GM21717 (cell line): Measurements from ENCODE around the gene GAK.

Source experiments
- ATAC-seq: cut with Tn5 transposase; IDR thresholded peaks from one replicate; pipeline ENCODE4 v1.9.1; 2021; ENCODE audit warnings: mild to moderate bottlenecking, moderate library complexity; ENCODE audit not compliant: unreplicated experiment

GAK gene

GRCh38 chr4:874971-875817 lies 56.9 kb downstream of the GAK start:
- ATAC-seq = no peak

GRCh38 chr4:874056-874455 lies 58.1 kb downstream of the GAK start:
- no peak for ATAC-seq

GRCh38 chr4:872241-872981 lies 59.7 kb downstream of the GAK start:
- no peak for ATAC-seq

GRCh38 chr4:871484-871883 lies 60.6 kb downstream of the GAK start:
- ATAC-seq = no peak

- no peak for ATAC-seq
These were observed 61.2 kb downstream of the GAK start for GRCh38 chr4:870951-871350.

- no peak for ATAC-seq
These were observed 62.3 kb downstream of the GAK start for GRCh38 chr4:869776-870175.

GRCh38 chr4:868421-868820 lies 63.7 kb downstream of the GAK start:
- no peak for ATAC-seq

GRCh38 chr4:867526-868250 lies 64.4 kb downstream of the GAK start:
- no peak for ATAC-seq

GRCh38 chr4:866761-867390 lies 65.2 kb downstream of the GAK start:
- ATAC-seq = no peak

- no peak for ATAC-seq
These were observed 65.9 kb downstream of the GAK start for GRCh38 chr4:866068-866760.

GRCh38 chr4:865572-865971 lies 66.5 kb downstream of the GAK start:
- no peak for ATAC-seq

- ATAC-seq = no peak
These were observed 67.0 kb downstream of the GAK start for GRCh38 chr4:865121-865465.

GRCh38 chr4:864456-865120 lies 67.5 kb downstream of the GAK start:
- ATAC-seq = no peak

- ATAC-seq = no peak
These were observed 71.6 kb downstream of the GAK start for GRCh38 chr4:860561-860960.

- no peak for ATAC-seq
These were observed 72.6 kb downstream of the GAK start for GRCh38 chr4:859496-859895.

- ATAC-seq = no peak
These were observed 73.2 kb downstream of the GAK start for GRCh38 chr4:858831-859451.

GRCh38 chr4:858041-858481 lies 74.1 kb downstream of the GAK start:
- no peak for ATAC-seq

GRCh38 chr4:857461-857860 lies 74.7 kb downstream of the GAK start:
- ATAC-seq = no peak

- no peak for ATAC-seq
These were observed 75.8 kb downstream of the GAK start for GRCh38 chr4:856225-856901.
